GM10847 (cell line): ENCODE results near the gene CMTM3.

Experiments used
- POLR2A ChIP-seq: IDR thresholded peaks from 2 replicates; pipeline ENCODE4 v1.6.1; 2011; ENCODE audit not compliant: insufficient read length; ENCODE audit errors: extremely low read depth

CMTM3 gene, protein sequence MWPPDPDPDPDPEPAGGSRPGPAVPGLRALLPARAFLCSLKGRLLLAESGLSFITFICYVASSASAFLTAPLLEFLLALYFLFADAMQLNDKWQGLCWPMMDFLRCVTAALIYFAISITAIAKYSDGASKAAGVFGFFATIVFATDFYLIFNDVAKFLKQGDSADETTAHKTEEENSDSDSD

DNA sequence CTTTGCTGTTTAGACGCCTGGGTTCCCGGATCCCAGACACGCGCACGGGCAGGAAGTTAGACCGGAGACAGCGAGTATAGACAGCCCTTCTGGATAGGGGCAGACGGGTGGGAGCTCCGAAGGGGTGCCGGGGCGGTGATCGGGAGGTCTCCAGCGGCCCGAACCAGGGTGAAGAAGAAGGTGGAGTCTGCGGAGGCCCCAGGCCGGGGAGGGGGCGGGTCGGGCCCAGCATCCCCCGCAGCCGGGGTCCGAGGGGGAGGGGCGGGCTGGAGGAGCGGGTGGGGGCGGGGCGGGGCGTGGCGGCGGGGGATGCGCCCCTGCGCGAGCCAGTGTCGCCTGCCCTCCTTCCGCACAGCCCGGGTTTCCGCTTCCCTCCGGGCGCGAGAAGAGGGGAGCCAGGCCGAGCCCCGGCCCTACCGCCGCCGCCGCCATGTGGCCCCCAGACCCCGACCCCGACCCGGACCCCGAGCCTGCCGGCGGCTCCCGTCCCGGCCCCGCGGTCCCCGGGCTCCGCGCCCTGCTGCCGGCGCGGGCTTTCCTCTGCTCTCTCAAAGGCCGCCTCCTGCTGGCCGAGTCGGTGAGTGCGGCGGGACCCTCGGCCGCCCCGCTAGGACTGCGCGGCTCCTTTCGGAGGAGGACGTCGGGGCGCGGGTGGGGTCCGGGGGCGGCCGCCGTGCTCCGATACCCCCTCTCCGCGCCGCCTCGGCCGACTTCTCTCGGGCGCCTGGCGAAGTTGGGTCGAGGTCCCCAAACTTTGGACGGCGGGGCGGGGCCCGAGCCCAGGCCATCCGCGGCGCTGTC, at the start of gene CMTM3:
CMTM3 (plus strand) TSS at position 329 of the 801 bp plus-strand sequence; CDS start at position 431, 102 bp downstream.
- TF ChIP-seq POLR2A = no peak

DNA sequence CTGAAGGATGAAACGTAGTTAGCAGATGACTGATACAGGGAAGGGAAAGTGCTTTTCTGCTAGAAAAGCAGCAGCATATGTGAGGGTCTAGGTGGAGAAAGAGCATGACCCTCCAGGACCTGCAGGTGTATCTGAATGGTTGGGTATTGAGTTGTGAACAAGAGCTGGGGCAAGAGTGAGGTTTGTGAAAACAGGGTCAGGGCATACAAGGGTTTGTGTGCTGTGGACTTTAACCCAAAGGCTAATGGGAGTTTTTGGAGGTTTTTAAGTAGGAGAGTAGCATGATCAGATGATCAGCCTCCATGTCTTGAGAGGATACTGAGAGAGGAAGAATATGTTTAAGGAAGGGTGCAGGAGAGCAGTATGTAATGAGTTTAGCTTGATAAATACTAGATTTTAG, 44.4 kb upstream of the CMTM3 start:
- TF ChIP-seq POLR2A = no peak

DNA sequence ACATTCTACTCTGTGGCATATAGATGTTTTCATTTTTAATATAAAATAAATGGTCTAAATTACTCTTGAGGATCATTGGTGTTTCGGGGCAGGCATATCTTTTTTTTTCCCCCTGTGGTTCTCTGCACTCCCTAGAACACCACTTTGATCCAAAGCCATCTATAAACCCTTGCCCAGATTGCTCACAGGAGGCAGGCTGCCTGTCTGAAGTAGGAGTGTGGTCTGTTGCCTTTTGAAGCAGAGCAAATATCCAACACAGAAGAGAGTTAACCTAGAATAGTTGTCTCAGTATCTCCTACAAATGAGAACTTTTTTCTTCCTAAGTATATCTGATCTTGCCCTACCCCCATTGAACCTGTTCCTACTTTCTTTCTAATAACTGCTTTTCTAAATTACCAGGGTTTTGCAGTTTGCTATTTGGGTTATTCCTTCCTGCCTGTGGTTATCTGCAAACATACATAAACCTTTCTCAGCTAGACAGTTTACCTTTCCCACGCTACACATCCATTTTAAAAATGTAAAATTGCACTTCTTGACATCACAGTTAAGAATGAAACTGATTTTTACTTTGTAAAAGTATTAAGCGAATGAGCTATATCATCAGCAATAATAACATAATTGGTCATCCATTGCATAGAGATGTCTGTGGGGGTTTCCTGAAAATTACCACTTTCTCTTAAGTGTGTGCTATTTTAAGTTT, 43.0 kb upstream of the CMTM3 start:
- no peak for TF ChIP-seq POLR2A

DNA sequence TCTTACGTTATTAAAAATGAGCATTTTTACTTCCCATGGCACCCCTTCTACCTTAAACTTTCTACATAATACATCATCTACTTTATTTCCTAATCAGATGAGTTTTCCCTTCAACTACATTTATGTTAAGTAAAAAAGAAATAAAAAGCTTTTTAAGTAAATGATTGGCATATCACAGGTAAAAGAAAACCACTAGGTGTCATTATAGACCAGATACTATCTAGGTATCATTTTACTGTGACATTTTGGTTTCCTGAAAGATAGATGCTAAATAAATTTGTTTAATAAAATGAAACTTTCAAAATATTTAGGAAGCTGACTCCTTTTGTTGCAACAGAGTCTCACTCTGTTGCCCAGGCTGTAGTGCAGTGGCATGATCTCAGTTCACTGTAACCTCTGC, 42.1 kb upstream of the CMTM3 start:
- no peak for TF ChIP-seq POLR2A

DNA sequence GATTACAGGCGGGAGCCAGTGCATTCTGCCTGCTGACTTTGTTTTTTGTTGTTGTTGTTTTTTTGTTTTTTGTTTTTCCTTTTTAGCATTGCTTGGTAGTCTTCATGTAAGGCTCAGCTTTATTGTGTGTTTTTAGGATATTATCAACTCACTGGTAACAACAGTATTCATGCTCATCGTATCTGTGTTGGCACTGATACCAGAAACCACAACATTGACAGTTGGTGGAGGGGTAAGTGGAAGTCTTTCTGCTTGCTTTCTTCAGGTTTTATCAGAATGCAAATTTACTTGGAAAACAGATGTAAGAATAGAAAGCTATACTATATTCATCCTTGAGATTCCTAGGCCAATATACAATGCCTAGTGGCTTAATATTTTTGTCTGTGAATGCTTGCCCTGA, 41.5 kb upstream of the CMTM3 start:
- TF ChIP-seq POLR2A = no peak

DNA sequence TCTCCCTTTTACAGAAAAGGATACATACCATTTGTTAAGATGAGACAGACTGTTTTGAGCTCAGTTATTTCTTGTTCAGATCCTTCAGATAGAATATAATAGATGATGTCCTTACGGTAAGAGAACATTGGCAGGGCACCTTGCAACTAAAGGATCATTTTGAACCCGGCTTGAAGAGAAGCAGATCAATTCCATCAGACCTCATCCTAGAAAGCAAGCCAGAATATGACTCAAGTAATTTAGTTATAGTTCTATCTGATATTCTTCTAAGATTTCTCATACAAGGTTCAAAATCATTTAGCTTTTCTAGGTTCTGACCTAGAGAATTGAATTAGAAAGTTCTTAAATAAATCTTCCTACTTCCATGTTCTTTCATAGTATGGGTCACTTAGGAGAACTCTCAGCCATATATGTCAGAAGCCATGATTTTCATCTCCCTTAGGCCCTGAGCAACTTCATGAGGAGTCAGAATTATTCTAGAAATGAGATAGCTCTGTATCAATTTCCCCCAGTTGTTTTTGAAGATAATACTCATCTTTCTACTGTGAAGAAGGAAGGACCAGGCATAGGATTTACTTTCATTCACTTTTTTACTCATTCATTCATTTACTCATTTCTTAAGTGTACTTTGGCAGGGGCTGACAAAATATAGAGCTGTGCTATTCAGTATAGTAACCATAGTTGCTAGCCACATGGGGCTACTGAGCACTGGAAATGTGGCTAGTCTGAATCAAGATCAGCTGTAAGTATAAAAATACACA, 40.8 kb upstream of the CMTM3 start:
- TF ChIP-seq POLR2A = no peak

DNA sequence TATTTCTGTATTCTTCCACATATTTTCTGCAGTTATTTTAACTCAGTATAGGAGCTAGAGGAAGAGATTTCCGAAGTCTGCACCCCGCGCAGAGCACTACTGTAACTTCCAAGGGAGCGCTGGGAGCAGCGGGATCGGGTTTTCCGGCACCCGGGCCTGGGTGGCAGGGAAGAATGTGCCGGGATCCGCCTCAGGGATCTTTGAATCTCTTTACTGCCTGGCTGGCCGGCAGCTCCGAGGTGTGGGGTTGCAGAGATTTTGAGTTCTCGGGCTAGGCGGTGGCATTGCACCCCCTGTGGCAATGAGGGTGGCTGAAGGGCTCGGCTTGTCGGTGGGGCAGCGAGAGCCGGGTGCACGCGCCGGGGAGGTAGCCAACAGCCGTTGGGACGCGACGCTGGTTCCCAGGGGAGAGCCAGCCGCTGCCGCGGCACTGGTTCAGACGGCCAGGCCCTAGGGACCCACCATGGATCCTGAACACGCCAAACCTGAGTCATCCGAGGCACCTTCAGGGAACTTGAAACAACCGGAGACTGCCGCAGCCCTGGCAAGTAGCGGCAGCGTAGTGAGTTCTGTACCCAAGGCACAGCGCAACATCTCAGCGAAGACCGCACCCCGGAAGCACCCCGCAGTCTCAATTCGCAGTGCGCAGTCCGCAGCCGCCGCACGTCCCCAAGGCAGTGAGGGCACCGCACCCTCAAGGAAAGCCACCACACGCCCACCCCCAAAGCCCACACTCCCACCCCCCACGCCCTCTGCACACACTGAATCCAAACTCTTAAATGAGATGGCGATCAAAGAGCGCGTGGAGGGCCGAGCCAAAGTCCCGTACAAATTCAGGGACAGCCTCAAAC, 38.2 kb upstream of the CMTM3 start, which contains the start of gene CMTM1:
CMTM1 (plus strand) TSS at position 389 of the 851 bp plus-strand sequence; CDS start at position 464, 75 bp downstream.
- no peak for TF ChIP-seq POLR2A

DNA sequence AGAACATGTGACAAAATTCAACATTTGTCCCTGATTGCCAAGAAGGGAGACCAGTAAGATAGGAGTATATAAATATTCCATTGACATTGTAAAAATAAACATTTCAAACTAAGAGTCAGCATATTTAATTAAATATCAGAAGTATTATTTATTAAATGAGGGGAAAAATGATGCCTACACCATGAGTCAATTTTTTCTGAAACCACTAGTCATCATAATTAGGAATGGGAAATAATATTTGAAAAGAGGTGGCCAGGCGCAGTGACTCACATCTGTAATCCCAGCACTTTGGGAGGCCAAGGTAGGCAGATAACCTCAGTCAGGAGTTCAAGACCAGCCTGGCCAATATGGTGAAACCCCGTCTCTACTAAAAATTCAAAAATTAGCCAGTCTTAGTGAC, 36.1 kb upstream of the CMTM3 start:
- no peak for TF ChIP-seq POLR2A

DNA sequence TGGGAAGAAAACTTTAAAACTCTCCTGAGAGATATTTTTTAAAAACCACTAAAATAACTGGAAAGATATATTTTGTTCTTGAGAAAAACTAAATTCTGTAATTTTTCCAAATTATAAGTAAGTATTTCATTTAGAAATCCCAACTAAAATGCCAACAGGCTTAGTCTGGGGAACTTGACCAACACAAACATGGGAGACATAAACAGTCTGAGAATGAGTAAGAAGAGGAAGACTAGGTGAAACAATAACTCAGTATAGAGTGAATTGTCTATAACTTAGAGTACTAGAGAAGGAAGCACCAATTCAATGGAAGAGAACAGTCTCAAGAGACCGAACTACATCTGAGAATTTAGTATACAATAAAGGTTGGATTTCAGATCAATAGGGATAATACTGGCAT, 35.4 kb upstream of the CMTM3 start:
- no peak for TF ChIP-seq POLR2A

DNA sequence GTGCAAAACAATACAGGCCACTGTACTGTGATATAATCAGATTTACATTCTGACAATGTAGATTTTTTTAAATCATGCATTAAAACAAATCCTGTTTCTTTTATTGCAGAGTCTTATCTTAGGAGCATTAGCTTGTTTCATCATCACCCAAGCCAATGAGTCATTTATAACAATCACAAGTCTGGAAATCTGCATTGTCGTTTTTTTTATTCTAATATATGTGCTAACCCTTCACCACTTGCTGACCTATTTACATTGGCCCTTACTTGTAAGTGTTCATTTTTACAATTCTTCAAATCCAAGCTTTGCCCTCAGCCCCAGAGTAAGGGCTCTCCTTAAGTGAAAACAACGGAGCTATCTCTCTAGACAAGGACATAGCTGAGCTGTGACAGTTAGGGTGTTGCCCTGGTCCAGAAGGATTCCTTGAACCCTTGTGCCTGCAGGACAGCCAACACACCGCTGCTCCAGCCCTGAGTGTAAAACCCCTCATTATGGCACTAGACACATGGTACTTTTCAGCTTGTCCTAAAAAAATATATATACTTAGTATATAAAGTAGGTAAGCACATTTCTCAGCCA, 34.6 kb upstream of the CMTM3 start:
- TF ChIP-seq POLR2A = no peak

DNA sequence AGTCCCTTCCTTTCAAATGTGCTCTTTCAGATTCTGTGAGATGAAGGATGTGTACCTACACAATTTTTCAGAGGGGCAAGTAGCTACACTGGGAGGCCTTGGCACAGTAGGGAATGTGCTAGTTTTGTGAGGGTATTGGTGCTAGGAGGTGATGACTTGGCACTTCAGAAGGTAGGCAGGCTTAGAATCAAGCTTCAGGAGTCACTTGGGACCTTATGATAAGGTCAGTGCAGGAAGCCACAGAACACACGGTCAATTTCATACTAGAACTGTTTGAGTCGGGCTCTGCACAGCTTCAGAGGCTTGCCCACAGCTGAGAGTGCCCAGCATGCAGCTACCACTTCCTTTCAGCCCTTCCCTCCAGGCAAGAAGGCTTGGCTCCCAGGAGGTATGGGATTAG, 32.1 kb upstream of the CMTM3 start:
- TF ChIP-seq POLR2A = no peak

DNA sequence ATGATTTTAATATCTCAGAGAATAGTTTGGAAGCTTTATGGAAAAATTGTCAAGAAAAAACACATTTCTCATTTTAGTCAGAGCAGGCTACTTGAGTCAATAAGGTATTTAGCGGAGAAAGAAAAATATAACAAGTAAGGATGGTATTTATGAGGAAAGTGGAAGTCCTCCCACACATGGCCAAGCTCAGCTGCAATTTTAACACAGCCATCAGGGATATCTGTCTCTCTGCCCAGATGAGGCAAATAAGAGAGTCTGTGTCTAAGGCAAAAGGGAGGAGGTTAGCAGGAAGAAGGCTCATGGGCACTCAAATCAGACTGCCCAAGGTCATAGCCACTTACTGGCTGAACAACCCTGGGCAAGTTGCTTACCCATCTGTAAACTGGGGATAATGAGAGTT, 30.4 kb upstream of the CMTM3 start:
- TF ChIP-seq POLR2A = no peak

DNA sequence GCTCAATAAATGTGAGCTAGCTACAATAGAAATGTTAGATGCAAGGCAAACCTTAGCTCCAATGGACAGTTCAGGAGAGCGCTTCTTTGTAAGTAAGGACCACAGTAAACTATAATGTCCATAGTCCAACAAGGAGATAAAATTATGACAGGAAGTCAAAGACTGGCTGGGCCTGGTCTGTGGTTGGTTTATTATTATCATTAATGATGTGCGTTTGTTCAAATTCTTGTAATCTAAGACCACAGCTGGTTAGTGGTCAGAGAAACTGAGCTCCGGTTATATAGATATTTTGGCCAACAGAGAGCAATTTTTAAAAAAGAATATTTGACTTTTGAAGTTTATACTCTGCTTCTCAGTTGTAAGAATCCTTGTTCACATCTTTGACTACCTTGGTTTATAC, 30.0 kb upstream of the CMTM3 start:
- TF ChIP-seq POLR2A = no peak

DNA sequence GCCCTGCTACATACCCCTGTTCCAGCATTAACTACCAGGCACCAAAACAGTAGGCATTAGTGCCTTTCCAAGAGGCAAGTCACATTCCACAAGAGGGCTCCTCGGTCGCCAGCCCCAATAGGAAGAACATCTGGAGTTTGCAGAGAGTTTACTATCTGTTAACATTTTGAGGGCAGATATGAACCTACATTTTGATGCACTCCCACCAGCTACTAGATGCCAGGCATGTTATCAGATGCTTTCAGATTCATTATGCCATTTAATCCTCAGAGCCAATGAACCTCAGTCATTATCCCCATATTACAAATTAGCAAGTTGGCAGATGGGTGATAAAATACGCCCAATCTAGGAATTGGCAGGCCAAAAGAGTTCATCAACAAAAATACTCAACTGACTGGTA, 29.4 kb upstream of the CMTM3 start:
- TF ChIP-seq POLR2A = no peak
